ENCODE results near the gene C9.
"Not testable (repeated sequence)": the region's sequence is repeated elsewhere in the genome, so short reads cannot be mapped to it uniquely, and the experiment has no call there.

The C9 gene

GRCh38 chr5:39256477-39257235 is 107.6 kb downstream of the C9 start:
- DNase-seq = peak; percentile 64

- DNase-seq = no peak
Observed at GRCh38 chr5:39255406-39255805, 108.9 kb downstream of the C9 start.

GRCh38 chr5:39254671-39255070 is 109.6 kb downstream of the C9 start:
- DNase-seq = no peak

- DNase-seq = no peak
Observed at GRCh38 chr5:39253196-39253595, 111.1 kb downstream of the C9 start.

GRCh38 chr5:39249564-39250274 is 114.6 kb downstream of the C9 start:
- no peak for DNase-seq

- DNase-seq = no peak
Observed at GRCh38 chr5:39249069-39249468, 115.2 kb downstream of the C9 start.

GRCh38 chr5:39240750-39241149 is 123.5 kb downstream of the C9 start:
- no peak for DNase-seq

- DNase-seq = no peak
Observed at GRCh38 chr5:39238366-39239105, 125.8 kb downstream of the C9 start.

- DNase-seq = no peak
Observed at GRCh38 chr5:39236718-39237117, 127.6 kb downstream of the C9 start.

GRCh38 chr5:39235648-39236047 is 128.6 kb downstream of the C9 start:
- no peak for DNase-seq

- not testable (repeated sequence) for DNase-seq
Observed at GRCh38 chr5:39234494-39234893, 129.8 kb downstream of the C9 start.

Measured in CD4-positive, alpha-beta T cell treated with Interleukin-17A for 1 hour (primary cell).